Uterus (tissue), 2 donors: ENCODE results near the gene LIMCH1.

Experiments
- CTCF ChIP-seq, 4 experiments: fragments of 200-600 bp in 2 of 4; fragments of 450-650 bp in 2 of 4; sonication (generic) in 2 of 4; IDR thresholded peaks; one replicate each; pipeline ENCODE4 v1.5.1; 2016 to 2019; ENCODE audit warnings: antibody characterized with exemption in 4 of 4, mild to moderate bottlenecking in 2 of 4, moderate library complexity in 1 of 4
- POLR2A ChIP-seq, 2 donors: fragments of 450-650 bp; IDR thresholded peaks; one replicate each; pipeline ENCODE4 v1.6.1; 2016; ENCODE audit warnings: antibody characterized with exemption in 2 of 2, mild to moderate bottlenecking in 1 of 2, moderate library complexity in 1 of 2

- TF ChIP-seq CTCF (IDR thresholded peaks at IDR 0.05) (no peak), POLR2A (IDR thresholded peaks at IDR 0.05) (no peak)
Measured at GRCh38 chr4:41541687-41542094, 3.7 kb downstream of the LIMCH1 start.
